ENCODE measurements around the gene STXBP1. TPM values are rescaled to one million over a fixed set of nuclear protein-coding genes. Genes with fewer than 3 reads are reported as not detected.

The STXBP1 gene
- total RNA-seq, 1 donor = 19.9 TPM

GRCh38 chr9:127565231-127565630 lies 46.8 kb upstream of the STXBP1 start:
- TF ChIP-seq CTCF (IDR thresholded peaks at IDR 0.05; ENCODE audit: extremely low read depth, low read depth, low read length) = no peak
- peaks cover 88% of the 10 kb centered on the region for H3K79me2 ChIP-seq (ENCODE audit: insufficient read depth, low read length)
- H3K4me1 ChIP-seq (ENCODE audit: insufficient read depth, low read length) = peaks cover 70% of the 10 kb centered on the region
- no peaks in the 10 kb centered on the region for H3K27me3 ChIP-seq (ENCODE audit: insufficient read depth, low read length)
- H2AFZ ChIP-seq (ENCODE audit: low read length) = no peak overlapping the region
- H3K4me2 ChIP-seq (ENCODE audit: insufficient read depth, low read length) = peak overlapping the region; percentile 96
- peaks cover 39% of the 10 kb centered on the region for H3K36me3 ChIP-seq (ENCODE audit: insufficient read depth, low read length)
- no peaks in the 10 kb centered on the region for H3K9me3 ChIP-seq (ENCODE audit: low read depth, low read length)
- peaks cover 60% of the 10 kb centered on the region for H4K20me1 ChIP-seq (ENCODE audit: insufficient read depth, low read length)
- H3K4me3 ChIP-seq (ENCODE audit: insufficient read depth, low read length) = peak overlapping the region; percentile 16
- no peak for DNase-seq (ENCODE audit: insufficient read length, low spot score, missing footprints)
- H3K27ac ChIP-seq (ENCODE audit: low read depth, low read length) = peak overlapping the region; percentile 85

GRCh38 chr9:127566351-127567001 lies 45.6 kb upstream of the STXBP1 start:
- Histone ChIP-seq H3K79me2 (ENCODE audit: insufficient read depth, low read length) (peaks cover 83% of the 10 kb centered on the region), H3K9me3 (ENCODE audit: low read depth, low read length) (no peaks in the 10 kb centered on the region), H3K27me3 (ENCODE audit: insufficient read depth, low read length) (no peaks in the 10 kb centered on the region), H4K20me1 (ENCODE audit: insufficient read depth, low read length) (peaks cover 47% of the 10 kb centered on the region), H3K36me3 (ENCODE audit: insufficient read depth, low read length) (peaks cover 27% of the 10 kb centered on the region), H3K4me3 (ENCODE audit: insufficient read depth, low read length) (peak overlapping the region; percentile 96), H2AFZ (ENCODE audit: low read length) (no peak overlapping the region), H3K4me1 (ENCODE audit: insufficient read depth, low read length) (peaks cover 64% of the 10 kb centered on the region), H3K27ac (ENCODE audit: low read depth, low read length) (peak overlapping the region; percentile 85), H3K4me2 (ENCODE audit: insufficient read depth, low read length) (peak overlapping the region; percentile 96)
- TF ChIP-seq CTCF (IDR thresholded peaks at IDR 0.05; ENCODE audit: extremely low read depth, low read depth, low read length) = no peak
- DNase-seq (ENCODE audit: insufficient read length, low spot score, missing footprints) = peak; percentile 80

DNA sequence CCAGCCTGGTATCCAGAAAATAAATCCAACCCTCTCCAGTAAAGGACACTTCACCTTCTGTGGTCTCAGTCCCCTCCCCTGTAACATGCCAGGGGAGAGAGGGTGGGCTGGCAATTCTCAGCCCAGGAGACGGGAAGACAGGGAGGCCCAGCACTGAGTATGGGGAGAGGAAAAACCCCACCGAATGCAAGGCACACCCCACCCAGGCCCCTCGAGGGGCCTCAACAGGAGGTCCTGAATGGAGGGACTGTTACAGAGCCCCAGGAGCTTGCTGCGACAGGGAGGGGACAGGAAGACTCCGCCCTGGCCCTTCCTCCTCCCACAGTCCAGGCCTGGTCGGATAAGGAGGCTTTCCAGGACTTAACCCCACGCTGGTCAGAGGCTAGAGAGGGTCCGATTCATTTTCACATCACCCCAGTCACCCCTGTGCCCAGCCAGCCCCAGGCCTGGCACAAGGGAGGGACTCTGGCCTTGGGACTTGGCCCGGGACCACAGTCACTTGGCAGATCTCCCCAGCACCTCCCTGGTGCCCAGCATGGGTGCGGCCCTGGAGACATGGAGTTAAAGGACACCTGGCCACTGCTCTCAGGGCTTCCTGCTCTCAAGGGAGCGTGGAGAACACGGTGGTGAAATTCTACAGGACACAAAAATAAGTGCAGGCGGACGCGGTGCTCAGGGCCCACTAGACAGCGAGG lies 44.9 kb upstream of the STXBP1 start:
- DNase-seq (ENCODE audit: insufficient read length, low spot score, missing footprints) = peak; percentile 88
- Histone ChIP-seq H3K4me2 (ENCODE audit: insufficient read depth, low read length) (peak overlapping the region; percentile 96), H2AFZ (ENCODE audit: low read length) (no peak overlapping the region), H3K4me1 (ENCODE audit: insufficient read depth, low read length) (peaks cover 59% of the 10 kb centered on the region), H3K4me3 (ENCODE audit: insufficient read depth, low read length) (peak overlapping the region; percentile 96), H3K27me3 (ENCODE audit: insufficient read depth, low read length) (no peaks in the 10 kb centered on the region), H3K36me3 (ENCODE audit: insufficient read depth, low read length) (peaks cover 27% of the 10 kb centered on the region), H4K20me1 (ENCODE audit: insufficient read depth, low read length) (peaks cover 44% of the 10 kb centered on the region), H3K79me2 (ENCODE audit: insufficient read depth, low read length) (peaks cover 81% of the 10 kb centered on the region), H3K9me3 (ENCODE audit: low read depth, low read length) (no peaks in the 10 kb centered on the region), H3K27ac (ENCODE audit: low read depth, low read length) (peak overlapping the region; percentile 85)
- TF ChIP-seq CTCF (IDR thresholded peaks at IDR 0.05; ENCODE audit: extremely low read depth, low read depth, low read length) = no peak
